Liver (tissue), 3 donors: Measurements from ENCODE around the gene TMPRSS3.

Experiments used
- HNF4G ChIP-seq: IDR thresholded peaks from 2 replicates; pipeline ENCODE4 v1.6.1; 2016; ENCODE audit warnings: antibody characterized with exemption
- RAD21 ChIP-seq, 2 donors: IDR thresholded peaks; 2 replicates each; pipeline ENCODE4 v1.6.1; 2016; ENCODE audit warnings: antibody characterized with exemption in 2 of 2, mild to moderate bottlenecking in 2 of 2
- REST ChIP-seq: IDR thresholded peaks from 2 replicates; pipeline ENCODE4 v1.6.1; 2016; ENCODE audit warnings: antibody characterized with exemption, mild to moderate bottlenecking
- ZBTB33 ChIP-seq: IDR thresholded peaks from 2 replicates; pipeline ENCODE4 v1.6.1; 2016; ENCODE audit warnings: antibody characterized with exemption
- TF ChIP-seq, protein P1 (sequence below): fragments of 150-350 bp; IDR thresholded peaks from 2 replicates; pipeline ENCODE4 v1.5.1; 2017; ENCODE audit warnings: improper control_type of control experiment, low read depth, low read length; ENCODE audit not compliant: missing input control
- TF ChIP-seq, protein P2 (sequence below): IDR thresholded peaks from 2 replicates; pipeline ENCODE4 v1.6.1; 2016; ENCODE audit warnings: antibody characterized with exemption
- donor health status: healthy.
- donor health status: healthy.

GRCh38 chr21:42369821-42370220 lies 26.0 kb downstream of the TMPRSS3 start:
- TF ChIP-seq, protein P1, sequence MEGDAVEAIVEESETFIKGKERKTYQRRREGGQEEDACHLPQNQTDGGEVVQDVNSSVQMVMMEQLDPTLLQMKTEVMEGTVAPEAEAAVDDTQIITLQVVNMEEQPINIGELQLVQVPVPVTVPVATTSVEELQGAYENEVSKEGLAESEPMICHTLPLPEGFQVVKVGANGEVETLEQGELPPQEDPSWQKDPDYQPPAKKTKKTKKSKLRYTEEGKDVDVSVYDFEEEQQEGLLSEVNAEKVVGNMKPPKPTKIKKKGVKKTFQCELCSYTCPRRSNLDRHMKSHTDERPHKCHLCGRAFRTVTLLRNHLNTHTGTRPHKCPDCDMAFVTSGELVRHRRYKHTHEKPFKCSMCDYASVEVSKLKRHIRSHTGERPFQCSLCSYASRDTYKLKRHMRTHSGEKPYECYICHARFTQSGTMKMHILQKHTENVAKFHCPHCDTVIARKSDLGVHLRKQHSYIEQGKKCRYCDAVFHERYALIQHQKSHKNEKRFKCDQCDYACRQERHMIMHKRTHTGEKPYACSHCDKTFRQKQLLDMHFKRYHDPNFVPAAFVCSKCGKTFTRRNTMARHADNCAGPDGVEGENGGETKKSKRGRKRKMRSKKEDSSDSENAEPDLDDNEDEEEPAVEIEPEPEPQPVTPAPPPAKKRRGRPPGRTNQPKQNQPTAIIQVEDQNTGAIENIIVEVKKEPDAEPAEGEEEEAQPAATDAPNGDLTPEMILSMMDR: no peak
- TF ChIP-seq, protein P2, sequence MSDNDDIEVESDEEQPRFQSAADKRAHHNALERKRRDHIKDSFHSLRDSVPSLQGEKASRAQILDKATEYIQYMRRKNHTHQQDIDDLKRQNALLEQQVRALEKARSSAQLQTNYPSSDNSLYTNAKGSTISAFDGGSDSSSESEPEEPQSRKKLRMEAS: no peak
- TF ChIP-seq HNF4G (no peak), RAD21 (IDR thresholded peaks at IDR 0.05) (no peak), ZBTB33 (no peak), REST (no peak)
